ENCODE results near the gene IL6. TPM values are rescaled to one million over a fixed set of nuclear protein-coding genes. Genes with fewer than 3 reads are reported as not detected.

IL6 gene
- total and polyA plus RNA-seq, 10 of the 15 experiments (the other 5 are each of a cell fraction or from before 2014, with no cell fraction given): not detected

DNA sequence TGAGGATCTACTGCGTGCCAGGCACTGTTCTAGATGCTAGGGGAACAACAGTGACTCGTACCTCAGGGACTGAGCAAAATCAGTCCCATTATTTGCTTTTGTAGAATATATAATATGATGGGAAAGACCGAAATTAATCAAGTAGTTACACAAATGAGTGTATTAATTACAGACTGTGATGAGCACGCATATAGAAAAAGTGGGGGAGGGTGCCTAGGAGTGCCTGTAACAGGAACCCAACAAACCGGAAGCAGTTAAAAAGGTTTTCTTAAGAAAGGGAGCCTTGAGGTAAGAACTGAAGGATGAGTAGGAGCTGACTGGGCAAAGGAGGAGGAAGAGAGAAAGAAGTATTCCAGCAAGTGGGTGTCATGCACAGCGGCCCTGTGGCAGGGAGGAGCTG is 28.2 kb upstream of the IL6 start:
- no peak overlapping the region for H3K4me3 ChIP-seq
- FAIRE-seq: no peak

DNA sequence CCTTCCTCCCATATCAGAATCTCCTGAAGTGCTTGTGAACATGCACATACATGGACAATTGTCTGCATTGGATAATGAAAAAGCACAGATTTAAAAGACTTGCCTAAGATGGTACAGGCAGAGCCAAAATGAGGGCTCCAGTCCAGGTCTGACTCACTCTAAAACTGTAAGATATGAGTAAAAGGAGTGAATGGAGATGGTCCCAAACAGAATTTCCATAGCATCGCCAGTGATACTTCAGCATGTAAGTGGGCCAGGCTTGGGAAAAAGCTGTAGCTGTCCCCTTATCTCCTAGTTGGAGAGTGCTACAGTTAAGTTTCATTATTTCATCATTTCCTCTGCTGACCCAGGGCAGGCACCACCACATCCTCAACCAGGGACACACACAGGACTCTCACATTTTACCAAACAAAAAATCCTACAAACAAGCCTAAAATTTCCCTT is 26.4 kb upstream of the IL6 start:
- Histone ChIP-seq H3K27me3 (replicated peaks in 1 of 2; ENCODE audit: control insufficient read depth in 2 of 2, insufficient read depth in 2 of 2, low read length in 1 of 2) (no peaks in the 10 kb centered on the region), H3K4me3 (no peak overlapping the region), H3K9ac (ENCODE audit: control insufficient read depth, insufficient read depth, low read length) (no peak overlapping the region), H3K4me1 (ENCODE audit: control insufficient read depth, insufficient read depth, low read length) (peaks cover 17% of the 10 kb centered on the region), H2AFZ (ENCODE audit: control insufficient read depth, low read depth, low read length) (no peak overlapping the region), H3K27ac (ENCODE audit: control insufficient read depth, insufficient read depth) (no peak overlapping the region), H3K36me3 (ENCODE audit: control insufficient read depth in 2 of 2, insufficient read depth in 2 of 2, low read length in 1 of 2) (no peaks in the 10 kb centered on the region), H3K79me2 (ENCODE audit: control insufficient read depth, insufficient read depth, low read length) (no peaks in the 10 kb centered on the region), H3K9me3 (replicated peaks; ENCODE audit: control insufficient read depth, insufficient read depth, low read length) (no peaks in the 10 kb centered on the region; the same call in 2 of the 3 replicates), H3K4me2 (ENCODE audit: control insufficient read depth, insufficient read depth) (no peak overlapping the region), H4K20me1 (ENCODE audit: control insufficient read depth, insufficient read depth) (no peaks in the 10 kb centered on the region)
- ChIA-PET RAD21 (ENCODE audit: unreplicated experiment) (no interaction called here), POLR2A (no interaction called here), SMC1A (ENCODE audit: uncharacterized antibody, unreplicated experiment) (no interaction called here), CTCF (no interaction called here)
- 44% methylated on average over 1 of the region's 1 CpG for WGBS (ENCODE audit: insufficient coverage, insufficient replicate concordance, low lambda C conversion rate, missing lambda C conversion rate)
- intact Hi-C loops (cut with micrococcal nuclease; ENCODE audit: unreplicated experiment): no loop called here
- in situ Hi-C loops (cut with MboI): no loop called here
- ATAC-seq (peak; percentile 41), DNase-seq (ENCODE audit: low read depth, low spot score) (no peak), FAIRE-seq (no peak)
- no TSS peak for BruUV-seq (replicated peaks)
- TF ChIP-seq MTA2 (IDR thresholded peaks at IDR 0.05; ENCODE audit: low read depth) (no peak), SRF (IDR thresholded peaks at IDR 0.05; ENCODE audit: low read depth in 2 of 2, low read length in 2 of 2) (no peak), NFYB (IDR thresholded peaks at IDR 0.05; ENCODE audit: insufficient read depth, low read depth, low read length) (no peak), MEF2B (IDR thresholded peaks at IDR 0.05; ENCODE audit: partially characterized antibody, poor library complexity, severe bottlenecking) (no peak), RAD51 (IDR thresholded peaks at IDR 0.05) (no peak), KDM1A (IDR thresholded peaks at IDR 0.05; ENCODE audit: borderline replicate concordance) (no peak), GATAD2B (conservative IDR thresholded peaks at IDR 0.05; ENCODE audit: low read depth) (no peak)
- TF ChIP-seq, protein P1, sequence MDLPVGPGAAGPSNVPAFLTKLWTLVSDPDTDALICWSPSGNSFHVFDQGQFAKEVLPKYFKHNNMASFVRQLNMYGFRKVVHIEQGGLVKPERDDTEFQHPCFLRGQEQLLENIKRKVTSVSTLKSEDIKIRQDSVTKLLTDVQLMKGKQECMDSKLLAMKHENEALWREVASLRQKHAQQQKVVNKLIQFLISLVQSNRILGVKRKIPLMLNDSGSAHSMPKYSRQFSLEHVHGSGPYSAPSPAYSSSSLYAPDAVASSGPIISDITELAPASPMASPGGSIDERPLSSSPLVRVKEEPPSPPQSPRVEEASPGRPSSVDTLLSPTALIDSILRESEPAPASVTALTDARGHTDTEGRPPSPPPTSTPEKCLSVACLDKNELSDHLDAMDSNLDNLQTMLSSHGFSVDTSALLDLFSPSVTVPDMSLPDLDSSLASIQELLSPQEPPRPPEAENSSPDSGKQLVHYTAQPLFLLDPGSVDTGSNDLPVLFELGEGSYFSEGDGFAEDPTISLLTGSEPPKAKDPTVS (IDR thresholded peaks at IDR 0.05; ENCODE audit: low read depth, low read length): no peak
- TF ChIP-seq, protein P2, sequence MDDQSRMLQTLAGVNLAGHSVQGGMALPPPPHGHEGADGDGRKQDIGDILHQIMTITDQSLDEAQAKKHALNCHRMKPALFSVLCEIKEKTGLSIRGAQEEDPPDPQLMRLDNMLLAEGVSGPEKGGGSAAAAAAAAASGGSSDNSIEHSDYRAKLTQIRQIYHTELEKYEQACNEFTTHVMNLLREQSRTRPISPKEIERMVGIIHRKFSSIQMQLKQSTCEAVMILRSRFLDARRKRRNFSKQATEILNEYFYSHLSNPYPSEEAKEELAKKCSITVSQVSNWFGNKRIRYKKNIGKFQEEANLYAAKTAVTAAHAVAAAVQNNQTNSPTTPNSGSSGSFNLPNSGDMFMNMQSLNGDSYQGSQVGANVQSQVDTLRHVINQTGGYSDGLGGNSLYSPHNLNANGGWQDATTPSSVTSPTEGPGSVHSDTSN (IDR thresholded peaks at IDR 0.05; ENCODE audit: insufficient replicate concordance, low read depth, low read length): no peak

More for the DNA sequence above, 28.2 kb upstream of the IL6 start:
- peak overlapping the region; percentile 0 for H3K4me2 ChIP-seq (ENCODE audit: control insufficient read depth, insufficient read depth)
- ATAC-seq (no peak), DNase-seq (ENCODE audit: low read depth, low spot score) (no peak)
- H3K4me1 ChIP-seq (ENCODE audit: control insufficient read depth, insufficient read depth, low read length): peaks cover 20% of the 10 kb centered on the region
- peak overlapping the region; percentile 26; the same call in 1 of the 2 replicates for H2AFZ ChIP-seq (ENCODE audit: control insufficient read depth, low read depth, low read length)
- 20% methylated on average over 6 of the region's 6 CpGs for WGBS (ENCODE audit: insufficient coverage, insufficient replicate concordance, low lambda C conversion rate, missing lambda C conversion rate)
- ChIA-PET POLR2A (interaction anchor here (1.8 kb wide), 1 partner anchor 14 kb away, joined by 3 read pairs; no protein-coding TSS in a partner anchor), RAD21 (ENCODE audit: unreplicated experiment) (no interaction called here), SMC1A (ENCODE audit: uncharacterized antibody, unreplicated experiment) (no interaction called here), CTCF (no interaction called here)
- BruUV-seq (replicated peaks): no TSS peak
- H3K27ac ChIP-seq (ENCODE audit: control insufficient read depth, insufficient read depth): no peak overlapping the region
- H3K36me3 ChIP-seq (ENCODE audit: control insufficient read depth in 2 of 2, insufficient read depth in 2 of 2, low read length in 1 of 2): no peaks in the 10 kb centered on the region
- no peaks in the 10 kb centered on the region for H3K27me3 ChIP-seq (replicated peaks in 1 of 2; ENCODE audit: control insufficient read depth in 2 of 2, insufficient read depth in 2 of 2, low read length in 1 of 2)
- H4K20me1 ChIP-seq (ENCODE audit: control insufficient read depth, insufficient read depth): no peaks in the 10 kb centered on the region
- intact Hi-C loops (cut with micrococcal nuclease; ENCODE audit: unreplicated experiment): loop anchor here (2.0 kb wide), 1 partner anchor 58 kb away; no protein-coding TSS in a partner anchor
- H3K9me3 ChIP-seq (replicated peaks; ENCODE audit: control insufficient read depth, insufficient read depth, low read length): no peaks in the 10 kb centered on the region; the same call in 2 of the 3 replicates
- in situ Hi-C loops (cut with MboI): no loop called here
- H3K9ac ChIP-seq (ENCODE audit: control insufficient read depth, insufficient read depth, low read length): no peak overlapping the region
- no peak for TF ChIP-seq HDGF (IDR thresholded peaks at IDR 0.05)
- TF ChIP-seq, protein P3, sequence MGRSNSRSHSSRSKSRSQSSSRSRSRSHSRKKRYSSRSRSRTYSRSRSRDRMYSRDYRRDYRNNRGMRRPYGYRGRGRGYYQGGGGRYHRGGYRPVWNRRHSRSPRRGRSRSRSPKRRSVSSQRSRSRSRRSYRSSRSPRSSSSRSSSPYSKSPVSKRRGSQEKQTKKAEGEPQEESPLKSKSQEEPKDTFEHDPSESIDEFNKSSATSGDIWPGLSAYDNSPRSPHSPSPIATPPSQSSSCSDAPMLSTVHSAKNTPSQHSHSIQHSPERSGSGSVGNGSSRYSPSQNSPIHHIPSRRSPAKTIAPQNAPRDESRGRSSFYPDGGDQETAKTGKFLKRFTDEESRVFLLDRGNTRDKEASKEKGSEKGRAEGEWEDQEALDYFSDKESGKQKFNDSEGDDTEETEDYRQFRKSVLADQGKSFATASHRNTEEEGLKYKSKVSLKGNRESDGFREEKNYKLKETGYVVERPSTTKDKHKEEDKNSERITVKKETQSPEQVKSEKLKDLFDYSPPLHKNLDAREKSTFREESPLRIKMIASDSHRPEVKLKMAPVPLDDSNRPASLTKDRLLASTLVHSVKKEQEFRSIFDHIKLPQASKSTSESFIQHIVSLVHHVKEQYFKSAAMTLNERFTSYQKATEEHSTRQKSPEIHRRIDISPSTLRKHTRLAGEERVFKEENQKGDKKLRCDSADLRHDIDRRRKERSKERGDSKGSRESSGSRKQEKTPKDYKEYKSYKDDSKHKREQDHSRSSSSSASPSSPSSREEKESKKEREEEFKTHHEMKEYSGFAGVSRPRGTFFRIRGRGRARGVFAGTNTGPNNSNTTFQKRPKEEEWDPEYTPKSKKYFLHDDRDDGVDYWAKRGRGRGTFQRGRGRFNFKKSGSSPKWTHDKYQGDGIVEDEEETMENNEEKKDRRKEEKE (IDR thresholded peaks at IDR 0.05): no peak
- H3K79me2 ChIP-seq (ENCODE audit: control insufficient read depth, insufficient read depth, low read length): no peaks in the 10 kb centered on the region
